Measurements from ENCODE around the gene ROR2.

- TF ChIP-seq POLR2AphosphoS5 (IDR thresholded peaks at IDR 0.05; ENCODE audit: low read depth, low read length) (no peak), TAF1 (IDR thresholded peaks at IDR 0.05; ENCODE audit: borderline replicate concordance, insufficient read depth, low read length) (no peak), REST (IDR thresholded peaks at IDR 0.05; ENCODE audit: insufficient read depth in 1 of 2, low read depth in 2 of 2, low read length in 2 of 2) (no peak), SIN3A (IDR thresholded peaks at IDR 0.05; ENCODE audit: borderline replicate concordance, insufficient read depth, low read length) (no peak)
Observed at GRCh38 chr9:91882627-91883026, 67.4 kb downstream of the ROR2 start.
